GM12878 (cell line): Measurements from ENCODE around the gene GSTM4. TPM values are rescaled to one million over a fixed set of nuclear protein-coding genes. Genes with fewer than 3 reads are reported as not detected.

ENCODE experiments used
- ATAC-seq: fragments of 200-7000 bp; cut with Tn5 transposase; 3 replicates; pipeline ENCODE4 v1.9.1; 2020; ENCODE audit warnings: mild to moderate bottlenecking, moderate library complexity
- BruUV-seq: library from RNA; stranded (reverse); fragments of 400-500 nt; replicated peaks from 2 replicates; lab custom pipeline; 2021; lab: Mats Ljungman, UMichigan
- CTCF ChIA-PET: fragments of 300-600 bp; sonication (Branson Sonifier 250); formaldehyde crosslinking; extraction: SDS; loops from one replicate; lab custom pipeline; 2021; ENCODE audit warnings: inconsistent platforms; lab: Yijun Ruan, JAX
- POLR2A ChIA-PET: fragments of 350-600 bp; formaldehyde crosslinking; extraction: SDS; loops from one replicate; lab custom pipeline; 2021; ENCODE audit warnings: inconsistent platforms; lab: Charles Lee
- RAD21 ChIA-PET: fragments of 300-600 bp; sonication (Branson Sonifier 250); formaldehyde crosslinking; loops from one replicate; lab custom pipeline; 2023; ENCODE audit warnings: antibody characterized with exemption; ENCODE audit not compliant: unreplicated experiment; lab: Charles Lee
- SMC1A ChIA-PET: fragments of 300-600 bp; sonication (Branson Sonifier 250); formaldehyde crosslinking; loops from one replicate; lab custom pipeline; 2023; ENCODE audit not compliant: unreplicated experiment, uncharacterized antibody; lab: Charles Lee
- DNase-seq: peaks from one replicate; pipeline ENCODE4 v3.0.0-alpha.2; 2011; ENCODE audit warnings: low read depth, low spot score
- FAIRE-seq: peaks from 3 replicates; lab custom pipeline; 2011; peaks lifted over from hg19 to GRCh38; lab: Jason Lieb, UNC
- H2AFZ ChIP-seq: 2 replicates; pipeline ENCODE4 v1.6.0; 2011; ENCODE audit warnings: low read depth, low read length, control low read depth; ENCODE audit not compliant: control insufficient read depth
- H3K27ac ChIP-seq: 2 replicates; pipeline ENCODE4 v1.5.1; 2011; ENCODE audit warnings: control low read depth; ENCODE audit not compliant: control insufficient read depth, insufficient read depth
- H3K27me3 ChIP-seq, 2 experiments: replicated peaks in 1 of 2; 2 replicates each; pipeline versions ENCODE4 v1.6.0 to v1.6.1; 2011; ENCODE audit warnings: low read length in 1 of 2; ENCODE audit not compliant: control insufficient read depth in 2 of 2, insufficient read depth in 2 of 2
- H3K36me3 ChIP-seq, 2 experiments: 2 replicates each; pipeline ENCODE4 v1.5.1; 2011; ENCODE audit warnings: low read length in 1 of 2; ENCODE audit not compliant: control insufficient read depth in 2 of 2, insufficient read depth in 2 of 2
- H3K4me1 ChIP-seq: 2 replicates; pipeline ENCODE4 v1.6.1; 2011; ENCODE audit warnings: mild to moderate bottlenecking, low read length, moderate library complexity, mixed read lengths; ENCODE audit not compliant: control insufficient read depth, insufficient read depth
- H3K4me2 ChIP-seq: 2 replicates; pipeline ENCODE4 v1.6.0; 2011; ENCODE audit warnings: control low read depth; ENCODE audit not compliant: control insufficient read depth, insufficient read depth
- H3K4me3 ChIP-seq: fragments of 200-600 bp; sonication (generic); 2 replicates; pipeline ENCODE4 v1.5.1; 2016
- H3K79me2 ChIP-seq: 2 replicates; pipeline ENCODE4 v1.6.0; 2011; ENCODE audit warnings: low read length; ENCODE audit not compliant: control insufficient read depth, insufficient read depth
- H3K9ac ChIP-seq: 2 replicates; pipeline ENCODE4 v1.8.0; 2011; ENCODE audit warnings: low read length, control low read depth, mixed read lengths; ENCODE audit not compliant: control insufficient read depth, insufficient read depth
- H3K9me3 ChIP-seq: replicated peaks from 3 replicates; pipeline ENCODE4 v1.5.1; 2011; ENCODE audit warnings: mild to moderate bottlenecking, low read length; ENCODE audit not compliant: control insufficient read depth, insufficient read depth
- H4K20me1 ChIP-seq: 2 replicates; pipeline ENCODE4 v1.6.0; 2011; ENCODE audit not compliant: control insufficient read depth, insufficient read depth
- ASH2L ChIP-seq: fragments of 300-600, 200-600 bp; sonication (generic); IDR thresholded peaks from 2 replicates; pipeline ENCODE4 v1.6.1; 2017; ENCODE audit warnings: low read depth, mild to moderate bottlenecking, borderline replicate concordance
- BRCA1 ChIP-seq: IDR thresholded peaks from 2 replicates; pipeline ENCODE4 v1.6.1; 2011; ENCODE audit warnings: low read depth, low read length, improper control_type of control experiment
- ESRRA ChIP-seq: IDR thresholded peaks from 2 replicates; pipeline ENCODE4 v1.6.1; 2012; ENCODE audit warnings: mild to moderate bottlenecking, low read length, improper control_type of control experiment
- FOXM1 ChIP-seq: IDR thresholded peaks from 2 replicates; pipeline ENCODE4 v1.6.1; 2012; ENCODE audit warnings: low read depth, mild to moderate bottlenecking, inconsistent platforms, low read length, moderate library complexity
- KDM1A ChIP-seq: fragments of 200-600 bp; sonication (generic); IDR thresholded peaks from 2 replicates; pipeline ENCODE4 v1.6.1; 2016; ENCODE audit warnings: borderline replicate concordance
- KLF5 ChIP-seq: fragments of 450-650 bp; IDR thresholded peaks from 2 replicates; pipeline ENCODE4 v1.6.1; 2014; ENCODE audit warnings: mild to moderate bottlenecking; ENCODE audit not compliant: partially characterized antibody
- MAX ChIP-seq: IDR thresholded peaks from 2 replicates; pipeline ENCODE4 v1.6.1; 2012; ENCODE audit warnings: low read depth, low read length, improper control_type of control experiment
- MXI1 ChIP-seq: fragments of 150-350 bp; IDR thresholded peaks from 2 replicates; pipeline ENCODE4 v1.6.1; 2011; ENCODE audit warnings: low read depth, mild to moderate bottlenecking, inconsistent platforms, low read length, improper control_type of control experiment
- MYC ChIP-seq: IDR thresholded peaks from 2 replicates; pipeline ENCODE4 v1.6.1; 2011; ENCODE audit warnings: mild to moderate bottlenecking, low read length, moderate library complexity, inconsistent platforms; ENCODE audit not compliant: insufficient read depth, insufficient replicate concordance, insufficient read length, severe bottlenecking
- NR2C1 ChIP-seq: fragments of 450-650 bp; IDR thresholded peaks from 2 replicates; pipeline ENCODE4 v1.6.1; 2017; ENCODE audit warnings: antibody characterized with exemption, mild to moderate bottlenecking, moderate library complexity
- RBBP5 ChIP-seq: fragments of 200-600 bp; sonication (generic); conservative IDR thresholded peaks from 2 replicates; pipeline ENCODE4 v1.6.1; 2016
- SP1 ChIP-seq: IDR thresholded peaks from one replicate; pipeline ENCODE4 v1.6.1; 2011; ENCODE audit warnings: low read depth, low read length
- TAF1 ChIP-seq: IDR thresholded peaks from 2 replicates; pipeline ENCODE4 v1.6.1; 2011; ENCODE audit warnings: mild to moderate bottlenecking, low read depth, low read length, borderline replicate concordance
- WGBS: methylation state at CpG from one replicate; pipeline ENCODE4 v1.1.6; 2016; ENCODE audit warnings: low lambda C conversion rate; ENCODE audit not compliant: insufficient replicate concordance, insufficient coverage; ENCODE audit errors: missing lambda C conversion rate; 5-methylcytosine and 5-hydroxymethylcytosine counted together
- in situ Hi-C: fragments of 300-500 bp; cut with MboI; formaldehyde crosslinking; loops from 9 replicates; pipeline ENCODE4 v1.14.3; 2018; ENCODE audit warnings: mixed read lengths
- intact Hi-C: fragments of 100-400 bp; cut with micrococcal nuclease; formaldehyde crosslinking; loops from one replicate; pipeline ENCODE4 v1.14.2; 2022; ENCODE audit not compliant: unreplicated experiment
- polyA plus RNA-seq, 11 experiments: library from polyadenylated mRNA; depleted of rRNA in 4 of 11; unstranded in 6 of 11; stranded (reverse) in 5 of 11; fragments of >200 nt; fragmentation: Nextera tagmentation in 4 of 11; fragmentation: Illumina TruSeq in 1 of 11; extraction: Ambion mirVana in 4 of 11; extraction: Trizol in 1 of 11; gene quantifications; 1 replicate in 1 of 11; 2 replicates in 10 of 11; pipeline versions ENCODE4 v1.2.1 to v1.2.3, GENCODE V29; 2011 to 2016; ENCODE audit warnings: inconsistent platforms in 2 of 11, missing spikeins in 2 of 11, low read depth in 1 of 11
- total RNA-seq, 4 experiments: library from RNA; depleted of rRNA in 3 of 4; stranded (reverse); fragments of >200 nt in 3 of 4; fragmentation: Illumina TruSeq in 1 of 4; extraction: Trizol in 1 of 4; gene quantifications; 2 replicates each; pipeline versions ENCODE4 v1.2.1 to v1.2.3, GENCODE V29; 2013 to 2021

The GSTM4 gene
- total and polyA plus RNA-seq, 10 of the 15 experiments (the other 5 are each of a cell fraction or from before 2014, with no cell fraction given), result 14.3 to 37.2 (median 23.0) TPM

GRCh38 chr1:109661391-109661790 lies 5.5 kb downstream of the GSTM4 start:
- TF ChIP-seq KLF5 (no peak), ESRRA (no peak), KDM1A (no peak), MAX (no peak), RBBP5 (no peak), NR2C1 (no peak), TAF1 (no peak), ASH2L (no peak), SP1 (no peak), BRCA1 (no peak), FOXM1 (no peak), MYC (no peak), MXI1 (no peak)
- FAIRE-seq, result no peak
- ChIA-PET SMC1A (interaction anchor here (0.9 to 1.4 kb wide), 2 partner anchors 10 to 318 kb away, joined by 3 to 4 read pairs; no protein-coding TSS in a partner anchor), POLR2A (interaction anchor here (0.7 to 0.8 kb wide), 2 partner anchors 131 to 236 kb away, joined by 3 to 4 read pairs; no protein-coding TSS in a partner anchor), CTCF (interaction anchor here (1.4 to 3.7 kb wide), 4 partner anchors 10 to 323 kb away, joined by 3 to 23 read pairs (median 6); partner anchors contain the start of gene AHCYL1), RAD21 (no interaction called here)
- no peak for DNase-seq
- in situ Hi-C loops, result no loop called here
- no peaks in the 10 kb centered on the region; a peak in 1 of 4 replicates for H3K36me3 ChIP-seq
- intact Hi-C loops, result no loop called here
- WGBS, result 35% methylated on average over 2 of the region's 2 CpGs
- no peaks in the 10 kb centered on the region for H4K20me1 ChIP-seq
- no peaks in the 10 kb centered on the region for H3K4me1 ChIP-seq
- no peak overlapping the region for H3K9ac ChIP-seq
- no peaks in the 10 kb centered on the region for H3K9me3 ChIP-seq
- no peak overlapping the region for H3K4me3 ChIP-seq
- no peaks in the 10 kb centered on the region for H3K79me2 ChIP-seq
- H3K27me3 ChIP-seq, result no peaks in the 10 kb centered on the region
- H3K4me2 ChIP-seq, result no peak overlapping the region
- no peak overlapping the region for H3K27ac ChIP-seq
- no peak for ATAC-seq
- BruUV-seq, result no TSS peak
- H2AFZ ChIP-seq, result no peak overlapping the region
